Measurements from ENCODE around the gene DNTT.

Gene DNTT

DNA sequence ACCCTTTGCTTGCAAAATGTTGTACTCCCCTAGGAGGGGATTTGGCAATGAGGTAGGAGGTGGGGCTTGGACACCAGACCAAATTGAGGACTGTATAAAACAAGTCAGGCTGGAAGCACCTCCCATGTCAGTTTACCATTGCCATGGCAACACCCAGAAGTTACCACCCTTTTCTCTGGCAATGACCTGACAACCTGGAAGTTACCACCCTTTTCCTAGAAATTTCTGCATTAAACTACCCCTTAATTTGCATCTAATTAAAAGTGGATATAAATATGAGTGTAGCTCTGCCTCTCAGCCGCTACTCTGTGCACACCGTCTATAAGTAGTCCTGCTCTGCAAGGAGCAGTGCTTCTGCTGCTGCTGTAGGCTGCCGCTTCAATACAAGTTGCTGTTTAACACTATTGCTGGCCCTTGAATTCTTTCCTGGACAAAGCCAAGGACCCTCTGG is 25.0 kb upstream of the DNTT start:
- no peak for DNase-seq (ENCODE audit: extremely low read depth, insufficient read length)
- no peak for TF ChIP-seq CTCF (IDR thresholded peaks at IDR 0.05; ENCODE audit: insufficient read depth, low read length, poor library complexity, severe bottlenecking)
- H3K36me3 ChIP-seq (ENCODE audit: control insufficient read depth, insufficient read depth, low read length), result no peaks in the 10 kb centered on the region
- no peak overlapping the region for H3K4me3 ChIP-seq (replicated peaks; ENCODE audit: low read depth, low read length)
- H3K27me3 ChIP-seq (replicated peaks; ENCODE audit: control insufficient read depth, insufficient read depth, low read length), result no peaks in the 10 kb centered on the region

DNA sequence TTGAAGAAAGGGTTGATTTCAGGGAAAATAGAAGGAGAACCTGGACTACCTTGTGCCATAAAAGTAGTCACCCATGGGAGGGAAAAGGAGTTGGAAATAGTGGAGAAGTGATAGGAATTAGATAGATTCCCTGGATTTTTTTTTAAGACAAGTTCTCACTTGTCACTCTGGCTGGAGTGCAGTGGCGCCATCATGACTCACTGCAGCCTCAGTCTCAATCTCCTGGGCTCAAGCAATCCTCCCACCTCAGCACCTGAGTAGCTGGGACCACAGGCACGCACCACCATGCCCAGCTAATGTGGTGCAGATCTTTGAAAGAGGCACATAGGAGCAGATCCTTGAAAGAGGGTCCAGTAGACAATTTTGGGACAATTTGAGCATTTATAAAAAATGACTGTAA is 23.4 kb upstream of the DNTT start:
- Histone ChIP-seq H3K36me3 (ENCODE audit: control insufficient read depth, insufficient read depth, low read length) (no peaks in the 10 kb centered on the region), H3K4me3 (replicated peaks; ENCODE audit: low read depth, low read length) (no peak overlapping the region), H3K27me3 (replicated peaks; ENCODE audit: control insufficient read depth, insufficient read depth, low read length) (no peaks in the 10 kb centered on the region)
- DNase-seq (ENCODE audit: extremely low read depth, insufficient read length), result no peak
- no peak for TF ChIP-seq CTCF (IDR thresholded peaks at IDR 0.05; ENCODE audit: insufficient read depth, low read length, poor library complexity, severe bottlenecking)

- DNase-seq (ENCODE audit: extremely low read depth, insufficient read length), result no peak
- no peaks in the 10 kb centered on the region for H3K27me3 ChIP-seq (replicated peaks; ENCODE audit: control insufficient read depth, insufficient read depth, low read length)
- no peak for TF ChIP-seq CTCF (IDR thresholded peaks at IDR 0.05; ENCODE audit: insufficient read depth, low read length, poor library complexity, severe bottlenecking)
- H3K4me3 ChIP-seq (replicated peaks; ENCODE audit: low read depth, low read length), result no peak overlapping the region
- no peaks in the 10 kb centered on the region for H3K36me3 ChIP-seq (ENCODE audit: control insufficient read depth, insufficient read depth, low read length)
These were observed 22.7 kb upstream of the DNTT start for GRCh38 chr10:96281444-96282029.

- H3K27me3 ChIP-seq (replicated peaks; ENCODE audit: control insufficient read depth, insufficient read depth, low read length), result no peaks in the 10 kb centered on the region
- TF ChIP-seq CTCF (IDR thresholded peaks at IDR 0.05; ENCODE audit: insufficient read depth, low read length, poor library complexity, severe bottlenecking), result no peak
- no peak overlapping the region for H3K4me3 ChIP-seq (replicated peaks; ENCODE audit: low read depth, low read length)
- no peak for DNase-seq (ENCODE audit: extremely low read depth, insufficient read length)
- H3K36me3 ChIP-seq (ENCODE audit: control insufficient read depth, insufficient read depth, low read length), result no peaks in the 10 kb centered on the region
These were observed 20.9 kb upstream of the DNTT start for GRCh38 chr10:96283351-96283750.

DNA sequence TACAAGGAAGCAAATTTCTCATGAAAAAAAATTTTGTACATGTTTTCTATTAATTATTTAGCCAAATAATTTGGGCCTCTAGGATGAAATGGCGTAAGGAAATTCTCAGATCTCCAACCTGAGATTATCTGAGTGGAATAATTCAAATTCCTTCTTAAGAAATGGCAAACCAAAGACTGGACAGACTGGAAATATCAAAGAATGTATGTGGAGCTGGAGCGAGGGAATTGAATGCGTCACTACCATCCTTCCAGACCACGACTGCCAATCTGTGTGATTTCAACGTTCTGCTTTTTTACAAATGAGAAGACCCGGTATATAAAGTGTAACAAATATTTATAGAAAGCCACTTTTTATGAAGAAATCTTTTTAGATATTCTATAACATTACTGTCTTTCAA is 20.5 kb upstream of the DNTT start:
- DNase-seq (ENCODE audit: extremely low read depth, insufficient read length), result no peak
- no peaks in the 10 kb centered on the region for H3K36me3 ChIP-seq (ENCODE audit: control insufficient read depth, insufficient read depth, low read length)
- no peak for TF ChIP-seq CTCF (IDR thresholded peaks at IDR 0.05; ENCODE audit: insufficient read depth, low read length, poor library complexity, severe bottlenecking)
- no peak overlapping the region for H3K4me3 ChIP-seq (replicated peaks; ENCODE audit: low read depth, low read length)
- H3K27me3 ChIP-seq (replicated peaks; ENCODE audit: control insufficient read depth, insufficient read depth, low read length), result no peaks in the 10 kb centered on the region

DNA sequence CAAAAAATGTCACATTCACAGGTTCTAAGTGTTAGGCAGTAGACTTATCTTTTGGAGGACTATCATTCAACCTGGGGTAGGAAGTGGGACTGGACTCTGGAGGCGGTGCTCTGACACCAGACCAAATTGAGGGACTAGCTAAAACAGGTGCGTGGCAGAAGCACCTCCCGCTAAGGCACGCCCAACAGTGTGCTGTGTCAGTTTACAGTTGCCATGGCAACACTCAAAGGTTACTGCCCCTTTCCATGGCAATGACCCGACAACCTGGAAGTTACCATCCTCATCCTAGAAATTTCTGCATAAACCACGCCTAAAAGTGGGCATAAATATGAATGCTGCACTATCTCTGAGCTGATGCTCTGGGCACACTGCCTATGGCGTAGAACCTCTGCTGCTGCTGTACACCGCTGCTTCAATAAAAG is 18.9 kb upstream of the DNTT start:
- DNase-seq (ENCODE audit: extremely low read depth, insufficient read length), result no peak
- Histone ChIP-seq H3K4me3 (replicated peaks; ENCODE audit: low read depth, low read length) (no peak overlapping the region), H3K27me3 (replicated peaks; ENCODE audit: control insufficient read depth, insufficient read depth, low read length) (no peaks in the 10 kb centered on the region), H3K36me3 (ENCODE audit: control insufficient read depth, insufficient read depth, low read length) (no peaks in the 10 kb centered on the region)
- TF ChIP-seq CTCF (IDR thresholded peaks at IDR 0.05; ENCODE audit: insufficient read depth, low read length, poor library complexity, severe bottlenecking), result no peak

All from GM06990 (cell line).